ENCODE results near the gene CENPA.
"Not testable (repeated sequence)": the region's sequence is repeated elsewhere in the genome, so short reads cannot be mapped to it uniquely, and the experiment has no call there.

CENPA gene

DNA sequence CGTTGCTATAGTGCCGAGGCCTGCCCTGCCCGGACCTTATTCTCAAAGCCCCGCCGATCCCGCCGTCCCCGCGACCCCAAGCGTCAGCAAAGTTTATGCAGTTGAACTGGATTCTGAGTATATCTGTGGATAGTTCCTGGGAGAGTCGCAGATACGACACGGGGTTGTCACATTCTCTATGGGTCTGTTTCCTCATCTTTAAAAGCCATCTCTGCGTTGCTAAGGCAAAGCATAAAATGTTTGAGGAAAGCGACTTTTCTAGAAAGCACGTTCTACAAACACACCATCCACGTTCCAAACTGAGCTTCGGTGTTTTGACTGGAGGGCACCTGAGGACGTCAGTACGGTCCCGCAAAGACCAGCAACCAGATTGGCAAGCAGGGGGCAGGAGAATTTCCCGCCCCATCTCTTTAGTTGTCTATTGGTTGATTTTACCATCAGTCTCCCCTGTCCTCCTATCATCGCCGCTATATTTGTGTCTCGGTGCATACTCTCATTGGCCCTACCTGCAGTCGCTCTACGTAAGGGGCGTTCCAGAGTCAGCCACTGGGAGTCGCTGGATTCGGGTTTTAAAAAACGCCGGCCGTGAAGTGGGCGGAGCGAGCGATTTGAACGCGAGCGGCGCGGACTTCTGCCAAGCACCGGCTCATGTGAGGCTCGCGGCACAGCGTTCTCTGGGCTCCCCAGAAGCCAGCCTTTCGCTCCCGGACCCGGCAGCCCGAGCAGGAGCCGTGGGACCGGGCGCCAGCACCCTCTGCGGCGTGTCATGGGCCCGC lies at the start of gene CENPA:
TSS of gene CENPA (plus strand) at position 626 of the 776 bp plus-strand sequence. CDS start at position 767, 141 bp downstream.
- FAIRE-seq: peak; percentile 95
- peak; percentile 97 for DNase-seq (ENCODE audit: extremely low spot score, insufficient read length, low read depth)

GRCh38 chr2:26737221-26737620 lies 48.6 kb upstream of the CENPA start:
- DNase-seq (ENCODE audit: extremely low spot score, insufficient read length, low read depth): no peak

GRCh38 chr2:26738481-26738880 lies 47.4 kb upstream of the CENPA start:
- FAIRE-seq: no peak
- no peak for DNase-seq (ENCODE audit: extremely low spot score, insufficient read length, low read depth)

More at GRCh38 chr2:26737221-26737620, 48.6 kb upstream of the CENPA start:
- FAIRE-seq: no peak

DNA sequence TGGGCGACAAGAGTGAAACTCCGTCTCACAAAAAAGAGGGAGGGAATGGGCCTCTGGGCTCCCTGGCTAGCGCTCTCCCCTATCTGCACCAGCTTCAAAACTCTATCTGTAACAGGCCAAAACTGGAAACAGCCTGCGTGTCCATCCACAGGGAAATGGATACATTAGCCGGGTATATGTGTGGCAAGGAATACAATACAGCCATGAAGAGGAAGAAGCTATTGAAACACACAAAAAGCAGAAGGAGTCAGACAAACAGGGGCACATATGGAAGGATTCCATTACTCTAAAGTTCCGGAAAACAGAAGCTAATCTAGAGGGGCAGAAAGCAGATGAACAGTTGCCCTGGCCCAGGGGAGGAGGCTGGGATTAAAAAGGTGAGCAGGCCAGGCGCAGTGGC lies 46.3 kb upstream of the CENPA start:
- no peak for DNase-seq (ENCODE audit: extremely low spot score, insufficient read length, low read depth)
- FAIRE-seq: no peak

DNA sequence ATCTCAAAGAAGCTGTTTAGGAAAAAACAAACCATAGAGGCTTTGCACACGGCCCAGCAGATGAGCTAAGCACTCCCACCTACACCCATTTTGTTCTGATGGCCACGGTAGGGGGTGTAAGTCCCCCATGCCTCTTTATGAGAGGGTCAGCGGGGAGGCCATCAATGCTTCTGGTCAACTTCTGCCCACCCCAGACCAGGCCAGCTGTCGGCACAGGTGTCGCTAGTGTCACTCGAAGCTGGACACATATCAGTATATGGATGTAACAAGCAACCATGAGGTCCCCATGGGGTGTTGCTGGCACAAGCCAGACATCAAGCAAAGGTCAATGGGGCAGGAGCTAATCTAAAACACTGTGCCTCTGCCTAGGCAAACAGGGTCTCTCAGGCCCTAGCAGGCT lies 45.5 kb upstream of the CENPA start:
- FAIRE-seq (no peak), DNase-seq (ENCODE audit: extremely low spot score, insufficient read length, low read depth) (no peak)

DNA sequence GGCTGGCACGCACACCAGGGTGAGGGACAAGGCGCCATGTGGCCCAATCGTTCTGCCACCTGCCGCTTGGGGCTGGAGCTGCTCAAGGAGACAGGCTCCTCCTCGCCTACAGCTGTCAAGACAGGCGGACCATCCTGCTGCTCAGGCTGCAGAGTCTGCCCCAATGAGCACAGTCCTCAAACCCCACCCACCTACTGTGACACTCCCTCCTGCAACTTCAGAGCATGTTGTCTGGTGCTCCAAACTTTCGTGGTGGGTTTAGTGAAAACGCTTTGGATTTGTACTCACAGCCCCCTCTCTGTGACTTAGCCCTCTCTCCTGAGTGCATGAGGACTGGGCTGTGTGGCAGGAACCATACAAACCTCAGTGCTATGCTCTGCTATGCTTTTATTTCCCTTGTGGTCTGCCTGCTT lies 45.0 kb upstream of the CENPA start:
- peak; percentile 24 for FAIRE-seq

GRCh38 chr2:26742048-26742770 lies 43.6 kb upstream of the CENPA start:
- FAIRE-seq (no peak), DNase-seq (ENCODE audit: extremely low spot score, insufficient read length, low read depth) (no peak)

More for the DNA sequence above, 45.0 kb upstream of the CENPA start:
- DNase-seq (ENCODE audit: extremely low spot score, insufficient read length, low read depth): no peak

DNA sequence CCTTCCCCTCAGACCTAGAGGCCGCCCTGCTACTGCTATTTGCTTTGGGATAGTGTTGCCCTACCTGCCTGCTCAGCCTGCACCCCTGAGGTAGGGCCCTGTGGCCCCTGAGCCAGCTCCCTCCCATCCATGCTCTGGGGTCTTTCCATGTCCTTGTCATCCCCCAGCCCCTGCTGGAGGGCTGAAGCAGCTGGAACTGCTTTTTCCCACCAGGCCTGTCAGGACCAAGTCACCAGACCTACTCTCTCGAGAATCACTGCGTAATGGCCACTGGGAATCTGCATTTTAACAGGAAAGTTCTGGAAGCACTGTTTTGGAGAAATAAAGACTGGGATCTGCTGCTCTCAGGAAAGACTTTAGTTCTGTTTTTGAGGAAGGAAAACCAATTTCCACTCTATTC lies 42.0 kb upstream of the CENPA start:
- DNase-seq (ENCODE audit: extremely low spot score, insufficient read length, low read depth) (no peak), FAIRE-seq (no peak)

- DNase-seq (ENCODE audit: extremely low spot score, insufficient read length, low read depth) (no peak), FAIRE-seq (no peak)
Measured at GRCh38 chr2:26744953-26745352, 40.9 kb upstream of the CENPA start.

DNA sequence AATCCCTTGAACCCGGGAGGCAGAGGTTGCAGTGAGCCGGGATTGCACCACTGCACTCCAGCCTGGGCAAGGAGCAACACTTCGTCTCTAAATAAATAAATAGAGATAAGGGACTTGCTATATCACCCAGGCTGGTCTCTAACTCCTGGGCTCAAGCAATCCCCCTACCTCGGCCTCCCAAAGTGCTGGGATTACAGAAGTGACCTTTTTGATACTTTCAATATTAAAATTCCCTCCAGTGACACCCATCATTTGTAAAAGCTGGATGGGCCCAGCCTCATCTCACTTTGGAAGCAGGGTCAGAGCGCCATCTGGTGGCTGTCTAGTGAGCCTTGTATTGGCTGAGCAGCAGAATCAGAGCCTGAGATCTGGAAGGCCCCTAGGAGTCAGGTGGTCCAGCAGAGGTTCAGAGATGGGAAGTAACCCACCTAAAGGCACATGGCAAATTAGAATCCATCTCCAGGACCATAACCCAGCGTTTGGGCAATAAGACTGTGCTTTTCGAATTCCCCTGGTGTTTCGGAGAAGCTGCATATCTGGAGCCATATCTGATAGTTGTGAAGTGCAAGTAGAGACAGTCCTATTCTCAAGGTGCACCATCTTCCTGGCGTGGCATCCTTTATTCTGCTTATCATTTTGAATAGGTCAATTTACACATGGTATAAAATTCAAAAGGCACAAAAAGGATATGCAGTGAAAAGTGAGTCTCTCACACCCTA lies 40.1 kb upstream of the CENPA start:
- peak; percentile 79 for FAIRE-seq
- peak; percentile 58 for DNase-seq (ENCODE audit: extremely low spot score, insufficient read length, low read depth)

DNA sequence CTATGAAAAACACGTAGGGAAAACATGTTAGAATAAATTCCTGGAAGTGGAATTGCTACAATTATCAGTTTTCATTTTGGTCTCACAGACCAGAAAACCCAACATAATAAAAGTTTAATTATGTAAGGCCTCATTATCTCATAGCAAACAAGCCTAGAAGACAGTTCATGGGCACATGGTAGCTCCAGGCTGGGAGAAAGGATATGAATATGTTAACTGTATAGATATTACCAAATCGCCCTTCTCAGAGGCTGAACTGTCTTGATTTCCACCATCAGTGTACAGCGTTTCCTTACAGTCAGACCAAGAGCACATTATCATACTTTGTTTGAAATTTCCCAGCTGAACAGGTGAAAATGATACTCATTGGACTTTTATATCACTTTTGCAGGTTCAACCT lies 38.9 kb upstream of the CENPA start:
- no peak for DNase-seq (ENCODE audit: extremely low spot score, insufficient read length, low read depth)
- no peak for FAIRE-seq

DNA sequence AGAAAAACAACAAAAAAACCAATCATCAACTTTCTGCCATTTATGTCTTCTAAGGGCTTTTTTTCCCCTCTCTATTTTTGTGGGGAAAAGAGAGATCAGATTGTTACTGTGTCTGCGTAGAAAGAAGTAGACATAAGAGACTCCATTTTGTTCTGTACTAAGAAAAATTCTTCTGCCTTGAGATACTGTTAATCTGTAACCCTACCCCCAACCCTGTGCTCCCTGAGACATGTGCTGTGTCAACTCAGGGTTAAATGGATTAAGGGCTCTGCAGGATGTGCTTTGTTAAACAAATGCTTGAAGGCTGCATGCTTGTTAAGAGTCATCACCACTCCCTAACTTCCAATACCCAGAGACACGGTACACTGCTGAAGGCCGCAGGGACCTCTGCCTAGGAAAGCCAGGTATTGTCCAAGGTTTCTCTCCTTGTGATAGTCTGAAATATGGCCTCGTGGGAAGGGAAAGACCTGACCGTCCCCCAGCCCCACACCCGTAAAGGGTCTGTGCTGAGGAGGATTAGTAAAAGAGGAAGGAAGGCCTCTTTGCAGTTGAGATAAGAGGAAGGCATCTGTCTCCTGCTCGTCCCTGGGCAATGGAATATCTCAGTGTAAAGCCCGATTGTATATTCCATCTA lies 36.0 kb upstream of the CENPA start:
- not testable (repeated sequence) for FAIRE-seq

GRCh38 chr2:26750467-26750866 lies 35.4 kb upstream of the CENPA start:
- DNase-seq (ENCODE audit: extremely low spot score, insufficient read length, low read depth); FAIRE-seq: not testable (repeated sequence)

More for the DNA sequence above, 36.0 kb upstream of the CENPA start:
- DNase-seq (ENCODE audit: extremely low spot score, insufficient read length, low read depth): not testable (repeated sequence)

DNA sequence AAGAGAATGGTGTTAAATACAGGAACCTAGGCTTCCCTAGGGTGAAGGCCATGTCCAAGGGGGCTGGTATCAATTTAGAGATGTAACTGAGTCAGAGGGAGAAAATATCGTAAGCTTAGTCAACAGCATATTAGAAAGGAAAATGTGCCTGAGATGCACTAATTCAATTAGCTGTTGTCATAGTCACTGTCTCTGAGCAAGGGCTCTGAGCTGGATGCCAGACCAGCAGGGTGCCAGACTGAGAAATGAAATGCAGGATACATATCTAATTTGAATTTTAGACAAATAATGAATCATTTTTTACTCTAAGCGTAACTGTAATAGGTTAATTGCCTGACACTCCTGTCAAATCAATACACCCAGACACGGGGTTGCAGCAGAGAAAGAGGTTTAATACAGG lies 33.2 kb upstream of the CENPA start:
- DNase-seq (ENCODE audit: extremely low spot score, insufficient read length, low read depth): no peak
- FAIRE-seq: no peak

- DNase-seq (ENCODE audit: extremely low spot score, insufficient read length, low read depth): no peak
- no peak for FAIRE-seq
Measured at GRCh38 chr2:26754539-26754938, 31.3 kb upstream of the CENPA start.

DNA sequence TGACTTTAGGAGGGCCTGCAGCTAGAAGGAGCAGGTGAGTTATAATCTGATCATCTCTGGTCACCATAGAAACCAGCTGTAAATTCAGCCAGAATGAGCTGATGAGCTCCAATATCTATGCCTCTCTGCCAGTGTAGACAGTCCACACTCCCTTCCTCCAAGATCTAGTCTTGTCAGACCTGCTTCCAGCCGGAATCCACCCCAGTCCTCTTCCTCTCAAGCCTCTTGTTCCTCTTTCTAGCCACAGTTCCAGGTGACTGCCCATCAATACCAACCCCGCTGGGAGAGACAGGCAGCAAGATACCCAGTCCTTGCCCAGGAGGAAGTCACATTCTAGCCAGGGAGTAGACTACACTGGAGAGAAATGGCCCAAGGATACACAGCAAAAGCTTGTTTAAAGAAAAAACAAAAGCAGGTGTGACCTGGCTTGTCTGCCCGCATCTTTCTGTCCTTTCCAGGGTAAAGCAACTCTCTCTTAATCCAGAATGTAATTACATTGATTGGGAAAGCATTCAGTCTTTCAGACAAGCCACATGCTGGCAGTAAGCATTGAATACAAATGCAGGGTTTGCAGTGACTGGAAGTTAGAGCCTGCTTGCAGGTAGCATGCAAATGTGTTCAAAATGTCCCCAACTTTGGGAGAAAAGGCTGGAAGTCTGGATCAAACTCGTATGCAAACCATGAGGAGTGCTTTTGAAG lies 30.7 kb upstream of the CENPA start:
- FAIRE-seq (no peak), DNase-seq (ENCODE audit: extremely low spot score, insufficient read length, low read depth) (no peak)

DNA sequence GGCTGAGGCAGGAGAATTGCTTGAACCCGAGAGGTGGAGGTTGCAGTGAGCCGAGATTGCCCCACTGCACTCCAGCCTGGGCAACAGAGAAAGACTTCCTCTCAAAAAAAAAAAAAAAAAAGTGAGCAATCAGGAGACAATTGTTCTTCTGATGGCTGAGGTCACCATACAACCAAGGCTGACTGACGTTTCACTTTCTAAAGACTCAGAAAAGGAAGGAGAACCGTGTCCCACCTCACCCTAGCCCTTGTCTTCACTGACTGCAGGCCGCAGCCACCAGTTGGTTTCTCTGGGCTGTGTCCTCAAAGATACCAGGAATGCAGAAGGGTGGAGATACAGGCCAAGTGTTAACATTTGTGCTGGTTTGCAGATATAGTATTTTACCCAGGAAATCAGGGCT lies 29.5 kb upstream of the CENPA start:
- no peak for FAIRE-seq
- no peak for DNase-seq (ENCODE audit: extremely low spot score, insufficient read length, low read depth)

- peak; percentile 75 for FAIRE-seq
- no peak for DNase-seq (ENCODE audit: extremely low spot score, insufficient read length, low read depth)
Measured at GRCh38 chr2:26757873-26758789, 27.7 kb upstream of the CENPA start.

Measured in GM18507 (cell line).